H1 (cell line): ENCODE data around the gene PTPRT. TPM values are rescaled to one million over a fixed set of nuclear protein-coding genes. Genes with fewer than 3 reads are reported as not detected.

Experiments used
- CTCF ChIA-PET: fragments of 300-600 bp; sonication (Branson Sonifier 250); formaldehyde crosslinking; loops from one replicate; lab custom pipeline; 2021; ENCODE audit not compliant: partially characterized antibody; lab: Charles Lee
- POLR2A ChIA-PET: fragments of 300-600 bp; sonication (Branson Sonifier 250); formaldehyde crosslinking; loops from one replicate; lab custom pipeline; 2021; ENCODE audit warnings: inconsistent platforms; ENCODE audit not compliant: partially characterized antibody; lab: Charles Lee
- DNase-seq, 2 experiments: peaks; one replicate each; pipeline versions ENCODE4 v3.0.0 to v3.0.0-alpha.2; 2010 to 2022; ENCODE audit warnings: low spot score in 2 of 2, low read depth in 1 of 2, mixed read lengths in 1 of 2
- FAIRE-seq: peaks from 2 replicates; lab custom pipeline; 2011; peaks lifted over from hg19 to GRCh38; lab: Jason Lieb, UNC
- H2AFZ ChIP-seq: 2 replicates; pipeline ENCODE4 v1.8.1; 2012; ENCODE audit warnings: low read length, inconsistent platforms
- H2AK5ac ChIP-seq: 2 replicates; pipeline ENCODE4 v1.6.1; 2013; ENCODE audit warnings: low read depth, low read length
- H2BK120ac ChIP-seq: replicated peaks from 2 replicates; pipeline ENCODE3; 2013; ENCODE audit warnings: low read depth, low read length, inconsistent platforms
- H2BK12ac ChIP-seq: 2 replicates; pipeline ENCODE4 v1.6.1; 2013; ENCODE audit warnings: low read depth, low read length
- H2BK15ac ChIP-seq: 2 replicates; pipeline ENCODE4 v1.6.1; 2013; ENCODE audit warnings: low read length
- H2BK20ac ChIP-seq: 2 replicates; pipeline ENCODE4 v1.6.1; 2013; ENCODE audit warnings: low read length
- H2BK5ac ChIP-seq: 2 replicates; pipeline ENCODE4 v1.6.1; 2013; ENCODE audit warnings: low read depth, low read length
- H3K14ac ChIP-seq: 2 replicates; pipeline ENCODE4 v1.6.1; 2013; ENCODE audit warnings: inconsistent platforms; ENCODE audit not compliant: insufficient read length
- H3K18ac ChIP-seq: 2 replicates; pipeline ENCODE4 v1.6.1; 2013; ENCODE audit warnings: low read length; ENCODE audit errors: extremely low read depth
- H3K23ac ChIP-seq: 2 replicates; pipeline ENCODE4 v1.6.1; 2013; ENCODE audit warnings: inconsistent platforms; ENCODE audit not compliant: insufficient read length
- H3K23me2 ChIP-seq: 2 replicates; pipeline ENCODE4 v1.6.1; 2013; ENCODE audit warnings: low read depth, low read length
- H3K27ac ChIP-seq: 2 replicates; pipeline ENCODE4 v1.6.1; 2011; ENCODE audit warnings: low read depth, low read length, inconsistent platforms
- H3K27me3 ChIP-seq, 4 experiments: replicated peaks in 1 of 4; 1 replicate in 1 of 4; 2 replicates in 3 of 4; pipeline versions ENCODE4 v1.6.1 to v1.8.1; 2011 to 2013; ENCODE audit warnings: low read length in 3 of 4, mild to moderate bottlenecking in 3 of 4, inconsistent platforms in 2 of 4, mixed read lengths in 2 of 4, moderate library complexity in 1 of 4; ENCODE audit not compliant: control insufficient read depth in 3 of 4, insufficient read depth in 3 of 4; ENCODE audit errors: extremely low read depth in 1 of 4
- H3K36me3 ChIP-seq, 4 experiments: 2 replicates each; pipeline versions ENCODE4 v1.6.1 to v1.8.1; 2011 to 2013; ENCODE audit warnings: mild to moderate bottlenecking in 4 of 4, low read length in 3 of 4, moderate library complexity in 2 of 4, control low read depth in 1 of 4, inconsistent platforms in 1 of 4; ENCODE audit not compliant: insufficient read depth in 4 of 4, control insufficient read depth in 2 of 4
- H3K4ac ChIP-seq: replicated peaks from 2 replicates; pipeline ENCODE3; 2013; ENCODE audit warnings: low read length, low read depth, mixed read lengths, inconsistent platforms; ENCODE audit not compliant: insufficient read length
- H3K4me1 ChIP-seq, 4 experiments: replicated peaks in 1 of 4; 1 replicate in 1 of 4; 2 replicates in 3 of 4; pipeline versions ENCODE4 v1.6.1 to v1.8.1; 2011 to 2013; ENCODE audit warnings: low read length in 3 of 4, inconsistent platforms in 2 of 4, mixed read lengths in 1 of 4; ENCODE audit not compliant: insufficient read depth in 4 of 4, control insufficient read depth in 3 of 4
- H3K4me2 ChIP-seq, 2 experiments: 2 replicates each; pipeline versions ENCODE4 v1.6.1 to v1.8.1; 2011 to 2013; ENCODE audit warnings: low read depth in 2 of 2, low read length in 2 of 2, control low read depth in 1 of 2, inconsistent platforms in 1 of 2, mild to moderate bottlenecking in 1 of 2; ENCODE audit not compliant: insufficient read depth in 1 of 2
- H3K4me3 ChIP-seq, 4 experiments: fragments of 200-600, 300-600 bp in 1 of 4; sonication (generic), shearing (Covaris generic), sonication (Bioruptor Twin) in 1 of 4; 2 replicates each; pipeline versions ENCODE4 v1.5.1 to v1.8.1; 2011 to 2016; ENCODE audit warnings: low read length in 4 of 4, low read depth in 3 of 4, control low read depth in 2 of 4, inconsistent platforms in 2 of 4, mild to moderate bottlenecking in 2 of 4, mixed read lengths in 1 of 4, moderate library complexity in 1 of 4; ENCODE audit not compliant: insufficient read depth in 2 of 4; ENCODE audit errors: extremely low read depth in 1 of 4
- H3K56ac ChIP-seq: replicated peaks from 2 replicates; pipeline ENCODE3; 2013; ENCODE audit warnings: low read depth, mild to moderate bottlenecking, mixed read lengths, low read length, inconsistent platforms; ENCODE audit not compliant: insufficient read length
- H3K79me1 ChIP-seq: 2 replicates; pipeline ENCODE4 v1.6.1; 2013; ENCODE audit warnings: low read depth, low read length, control low read depth
- H3K79me2 ChIP-seq, 2 experiments: 2 replicates each; pipeline versions ENCODE4 v1.6.1 to v1.8.1; 2012 to 2013; ENCODE audit warnings: low read length in 2 of 2, mild to moderate bottlenecking in 2 of 2, inconsistent platforms in 1 of 2; ENCODE audit not compliant: insufficient read depth in 2 of 2, control insufficient read depth in 1 of 2
- H3K9ac ChIP-seq, 4 experiments: replicated peaks in 1 of 4; 1 replicate in 1 of 4; 2 replicates in 3 of 4; pipeline versions ENCODE4 v1.6.1 to v1.8.1; 2011 to 2013; ENCODE audit warnings: low read depth in 3 of 4, low read length in 3 of 4, control low read depth in 2 of 4, mild to moderate bottlenecking in 2 of 4, moderate library complexity in 2 of 4, inconsistent platforms in 1 of 4; ENCODE audit errors: extremely low read depth in 1 of 4
- H3K9me3 ChIP-seq, 2 experiments: 2 replicates each; pipeline versions ENCODE4 v1.6.1 to v1.8.1; 2012 to 2013; ENCODE audit warnings: mild to moderate bottlenecking in 2 of 2, moderate library complexity in 2 of 2, control low read depth in 1 of 2, inconsistent platforms in 1 of 2, low read depth in 1 of 2, low read length in 1 of 2, mixed read lengths in 1 of 2; ENCODE audit not compliant: insufficient read depth in 2 of 2
- H4K20me1 ChIP-seq, 2 experiments: replicated peaks in 1 of 2; 2 replicates each; pipeline versions ENCODE3 to v1.8.1; 2011 to 2013; ENCODE audit warnings: inconsistent platforms in 2 of 2, low read length in 2 of 2, mild to moderate bottlenecking in 1 of 2; ENCODE audit not compliant: insufficient read depth in 2 of 2, control insufficient read depth in 1 of 2
- H4K5ac ChIP-seq: 2 replicates; pipeline ENCODE4 v1.6.1; 2013; ENCODE audit warnings: low read length, low read depth, mixed read lengths, inconsistent platforms; ENCODE audit not compliant: insufficient read length
- H4K8ac ChIP-seq: 2 replicates; pipeline ENCODE4 v1.8.0; 2013; ENCODE audit warnings: mild to moderate bottlenecking, moderate library complexity, low read length, inconsistent platforms; ENCODE audit not compliant: insufficient read depth; ENCODE audit errors: extremely low read depth
- H4K91ac ChIP-seq: replicated peaks from 2 replicates; pipeline ENCODE3; 2013; ENCODE audit warnings: low read length, mixed read lengths, inconsistent platforms; ENCODE audit not compliant: insufficient read length
- EGR1 ChIP-seq: IDR thresholded peaks from 2 replicates; pipeline ENCODE4 v1.6.1; 2011; ENCODE audit warnings: low read depth, low read length, borderline replicate concordance
- FOSL1 ChIP-seq: IDR thresholded peaks from 2 replicates; pipeline ENCODE4 v1.6.1; 2011; ENCODE audit warnings: mild to moderate bottlenecking, low read depth, low read length, moderate library complexity; ENCODE audit not compliant: insufficient read depth
- HDAC2 ChIP-seq, 2 experiments: fragments of 300-600 bp in 1 of 2; sonication (generic) in 1 of 2; IDR thresholded peaks; 2 replicates each; pipeline ENCODE4 v1.6.1; 2011 to 2012; ENCODE audit warnings: low read depth in 2 of 2, low read length in 2 of 2, mild to moderate bottlenecking in 2 of 2, moderate library complexity in 2 of 2, borderline replicate concordance in 1 of 2, inconsistent platforms in 1 of 2
- KDM5A ChIP-seq: fragments of 200-600 bp; IDR thresholded peaks from 2 replicates; pipeline ENCODE4 v1.7.1; 2012; ENCODE audit warnings: mild to moderate bottlenecking, low read length, inconsistent platforms, mixed read lengths
- POLR2A ChIP-seq, 2 experiments: IDR thresholded peaks; 1 replicate in 1 of 2; 2 replicates in 1 of 2; pipeline ENCODE4 v1.6.1; 2011; ENCODE audit warnings: low read depth in 2 of 2, low read length in 2 of 2, mild to moderate bottlenecking in 2 of 2; ENCODE audit errors: control extremely low read depth in 1 of 2
- SIRT6 ChIP-seq: IDR thresholded peaks from one replicate; pipeline ENCODE4 v1.7.1; 2012; ENCODE audit warnings: low read length, inconsistent platforms
- SIX5 ChIP-seq: IDR thresholded peaks from 2 replicates; pipeline ENCODE4 v1.6.1; 2011; ENCODE audit warnings: mild to moderate bottlenecking, low read depth, low read length
- SP2 ChIP-seq: IDR thresholded peaks from 2 replicates; pipeline ENCODE4 v1.6.1; 2012; ENCODE audit warnings: mild to moderate bottlenecking, low read length, inconsistent platforms
- TAF7 ChIP-seq: optimal IDR thresholded peaks from 2 replicates; pipeline ENCODE3; 2011; ENCODE audit warnings: low read depth, mild to moderate bottlenecking, inconsistent platforms, low read length, moderate library complexity, borderline replicate concordance
- YY1 ChIP-seq: IDR thresholded peaks from 2 replicates; pipeline ENCODE4 v1.6.1; 2011; ENCODE audit warnings: low read depth, mild to moderate bottlenecking, low read length
- ZNF274 ChIP-seq: IDR thresholded peaks from 2 replicates; pipeline ENCODE4 v1.7.0; 2012; ENCODE audit warnings: low read length, borderline replicate concordance; ENCODE audit errors: extremely low read depth
- WGBS, 2 experiments: shearing (Covaris generic) in 1 of 2; methylation state at CpG; one replicate each; pipeline versions ENCODE4 v1.1.6 to v1.1.7; 2013 to 2015; ENCODE audit warnings: low lambda C conversion rate in 2 of 2, mixed read lengths in 2 of 2, inconsistent platforms in 1 of 2, low coverage in 1 of 2, missing lambda C conversion rate in 1 of 2; ENCODE audit not compliant: insufficient replicate concordance in 2 of 2, insufficient coverage in 1 of 2, insufficient read length in 1 of 2; ENCODE audit errors: extremely low coverage in 1 of 2, missing lambda C conversion rate in 1 of 2; 5-methylcytosine and 5-hydroxymethylcytosine counted together
- polyA plus RNA-seq, 7 experiments: library from polyadenylated mRNA; depleted of rRNA in 3 of 7; stranded (reverse) in 5 of 7; unstranded in 2 of 7; fragments of >200 nt in 5 of 7; fragments of 200-250 nt in 2 of 7; gene quantifications; 1 replicate in 5 of 7; 2 replicates in 1 of 7; 4 replicates in 1 of 7; pipeline versions ENCODE4 v1.2.1 to v1.2.3, GENCODE V29; 2011 to 2013; ENCODE audit warnings: missing spikeins in 2 of 7, mixed read lengths in 2 of 7
- total RNA-seq: library from RNA; stranded (reverse); fragmentation: NEBNext Ultra II Directional; extraction: Animal tissue kit (Norgen Biotek cat#: 25700); gene quantifications from 2 replicates; pipeline ENCODE4 v1.2.1, GENCODE V29; 2021
- TF ChIP-seq, protein P1 (sequence below): IDR thresholded peaks from 2 replicates; pipeline ENCODE4 v1.6.1; 2012; ENCODE audit warnings: inconsistent platforms

PTPRT gene
- total and polyA plus RNA-seq, 2 of the 8 experiments (the other 6 are each of a cell fraction or from before 2014, with no cell fraction given), result 0.33 to 1.8 TPM

- CTCF ChIA-PET, result interaction anchor here (0.9 kb wide), 1 partner anchor 10 kb away, joined by 3 read pairs; no protein-coding TSS in a partner anchor
- no peak overlapping the region for H2BK15ac ChIP-seq
- TF ChIP-seq EGR1 (no peak), SIRT6 (no peak), YY1 (no peak), ZNF274 (no peak), KDM5A (no peak), SP2 (no peak), HDAC2 (IDR thresholded peaks at IDR 0.05; ENCODE audit: borderline replicate concordance in 1 of 2, low read depth in 2 of 2, low read length in 2 of 2) (no peak), TAF7 (no peak), POLR2A (IDR thresholded peaks at IDR 0.05; ENCODE audit: control extremely low read depth in 1 of 2, low read depth in 2 of 2, low read length in 2 of 2) (no peak), FOSL1 (no peak), SIX5 (no peak)
- TF ChIP-seq, protein P1, sequence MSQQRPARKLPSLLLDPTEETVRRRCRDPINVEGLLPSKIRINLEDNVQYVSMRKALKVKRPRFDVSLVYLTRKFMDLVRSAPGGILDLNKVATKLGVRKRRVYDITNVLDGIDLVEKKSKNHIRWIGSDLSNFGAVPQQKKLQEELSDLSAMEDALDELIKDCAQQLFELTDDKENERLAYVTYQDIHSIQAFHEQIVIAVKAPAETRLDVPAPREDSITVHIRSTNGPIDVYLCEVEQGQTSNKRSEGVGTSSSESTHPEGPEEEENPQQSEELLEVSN, result no peak
These were observed 1122.5 kb downstream of the PTPRT start for GRCh38 chr20:42067174-42067573.

More at GRCh38 chr20:42067174-42067573, 1122.5 kb downstream of the PTPRT start:
- Histone ChIP-seq H2AK5ac (no peak overlapping the region), H3K36me3 (no peaks in the 10 kb centered on the region), H3K79me2 (no peaks in the 10 kb centered on the region), H2AFZ (no peak overlapping the region), H2BK20ac (no peak overlapping the region), H4K8ac (no peak overlapping the region), H3K79me1 (no peaks in the 10 kb centered on the region), H2BK5ac (no peak overlapping the region), H3K9ac (no peak overlapping the region), H3K4ac (no peak overlapping the region), H3K56ac (no peak overlapping the region), H3K14ac (no peak overlapping the region), H3K18ac (no peak overlapping the region), H3K9me3 (no peaks in the 10 kb centered on the region), H4K91ac (no peak overlapping the region), H2BK120ac (no peak overlapping the region), H3K4me3 (no peak overlapping the region), H2BK12ac (no peak overlapping the region), H3K23ac (no peak overlapping the region), H4K20me1 (no peaks in the 10 kb centered on the region), H3K4me2 (no peak overlapping the region), H3K27ac (no peak overlapping the region), H3K23me2 (no peaks in the 10 kb centered on the region), H3K4me1 (no peaks in the 10 kb centered on the region), H4K5ac (no peak overlapping the region), H3K27me3 (no peaks in the 10 kb centered on the region)
- WGBS, 2 experiments, result 99% methylated on average over 5 of the region's 5 CpGs; no CpG with 5 or more reads in 1 of the 2 experiments
- POLR2A ChIA-PET, result interaction anchor here (0.9 kb wide), 1 partner anchor 23 kb away, joined by 3 read pairs; no protein-coding TSS in a partner anchor
- FAIRE-seq (no peak), DNase-seq (no peak)
